Gastroesophageal sphincter (tissue), 3 donors: Measurements from ENCODE around the gene PDE4A.

Source experiments
- EP300 ChIP-seq: sonication (generic); formaldehyde crosslinking; IDR thresholded peaks from one replicate; pipeline ENCODE4 v1.6.1; 2017; ENCODE audit warnings: antibody characterized with exemption, mild to moderate bottlenecking
- POLR2A ChIP-seq, 2 donors: fragments of 450-650 bp; IDR thresholded peaks; one replicate each; pipeline ENCODE4 v1.6.1; 2017; ENCODE audit warnings: antibody characterized with exemption in 2 of 2, mild to moderate bottlenecking in 2 of 2, moderate library complexity in 1 of 2
- TF ChIP-seq, protein P1 (sequence below), 4 experiments: fragments of 200-600 bp in 2 of 4; fragments of 450-650 bp in 2 of 4; sonication (generic) in 1 of 4; IDR thresholded peaks; one replicate each; pipeline ENCODE4 v1.5.1; 2017 to 2019; ENCODE audit warnings: antibody characterized with exemption in 4 of 4, mild to moderate bottlenecking in 2 of 4, moderate library complexity in 2 of 4

DNA sequence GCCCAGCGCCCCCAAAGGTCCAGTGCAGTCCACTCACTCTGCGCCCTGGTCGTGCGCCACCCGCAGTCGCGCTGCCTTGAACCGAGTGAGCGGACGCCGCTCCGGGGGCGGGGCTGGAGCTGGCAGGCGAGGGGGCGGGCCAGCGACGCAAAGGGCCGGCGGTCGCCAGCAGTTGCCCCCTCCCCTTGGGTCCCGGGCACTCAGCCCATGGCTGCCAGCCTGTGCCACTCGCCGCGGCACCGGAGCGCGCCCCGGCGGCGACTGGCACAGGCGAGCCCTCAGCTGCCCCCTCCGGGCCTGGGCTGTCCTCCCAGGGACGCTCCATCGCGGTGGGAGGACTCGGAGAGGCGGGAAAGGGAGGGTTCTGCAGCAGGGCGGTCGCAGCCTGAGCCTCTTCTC lies 97.0 kb downstream of the PDE4A start, which contains the start of gene S1PR5:
- no peak for TF ChIP-seq EP300
- TF ChIP-seq, protein P1, sequence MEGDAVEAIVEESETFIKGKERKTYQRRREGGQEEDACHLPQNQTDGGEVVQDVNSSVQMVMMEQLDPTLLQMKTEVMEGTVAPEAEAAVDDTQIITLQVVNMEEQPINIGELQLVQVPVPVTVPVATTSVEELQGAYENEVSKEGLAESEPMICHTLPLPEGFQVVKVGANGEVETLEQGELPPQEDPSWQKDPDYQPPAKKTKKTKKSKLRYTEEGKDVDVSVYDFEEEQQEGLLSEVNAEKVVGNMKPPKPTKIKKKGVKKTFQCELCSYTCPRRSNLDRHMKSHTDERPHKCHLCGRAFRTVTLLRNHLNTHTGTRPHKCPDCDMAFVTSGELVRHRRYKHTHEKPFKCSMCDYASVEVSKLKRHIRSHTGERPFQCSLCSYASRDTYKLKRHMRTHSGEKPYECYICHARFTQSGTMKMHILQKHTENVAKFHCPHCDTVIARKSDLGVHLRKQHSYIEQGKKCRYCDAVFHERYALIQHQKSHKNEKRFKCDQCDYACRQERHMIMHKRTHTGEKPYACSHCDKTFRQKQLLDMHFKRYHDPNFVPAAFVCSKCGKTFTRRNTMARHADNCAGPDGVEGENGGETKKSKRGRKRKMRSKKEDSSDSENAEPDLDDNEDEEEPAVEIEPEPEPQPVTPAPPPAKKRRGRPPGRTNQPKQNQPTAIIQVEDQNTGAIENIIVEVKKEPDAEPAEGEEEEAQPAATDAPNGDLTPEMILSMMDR (IDR thresholded peaks at IDR 0.05), result no peak
- no peak for TF ChIP-seq POLR2A (IDR thresholded peaks at IDR 0.05)
